ENCODE measurements around the gene ENO1. TPM values are rescaled to one million over a fixed set of nuclear protein-coding genes. Genes with fewer than 3 reads are reported as not detected.
"Not testable (repeated sequence)": the region's sequence is repeated elsewhere in the genome, so short reads cannot be mapped to it uniquely, and the experiment has no call there.

ENO1 gene
- polyA plus RNA-seq, 2 donors = 403 to 1,101 TPM

GRCh38 chr1:8841395-8841794, 37.1 kb downstream of the ENO1 start:
- H3K36me3 ChIP-seq (ENCODE audit: control insufficient read depth in 2 of 2, insufficient read depth in 2 of 2, low read length in 1 of 2) = no peaks in the 10 kb centered on the region
- H3K4me3 ChIP-seq (ENCODE audit: low read depth in 1 of 2, low read length in 2 of 2) = no peak overlapping the region
- 89 to 95% methylated on average over 3 of the region's 3 CpGs for WGBS, 2 donors
- H3K9me3 ChIP-seq (ENCODE audit: control insufficient read depth in 2 of 2, insufficient read depth in 1 of 2, low read depth in 1 of 2, low read length in 1 of 2) = no peaks in the 10 kb centered on the region
- H3K4me1 ChIP-seq (ENCODE audit: control insufficient read depth in 2 of 2, insufficient read depth in 2 of 2, low read length in 1 of 2) = no peaks in the 10 kb centered on the region
- no peak overlapping the region for H3K27ac ChIP-seq (ENCODE audit: low read depth in 2 of 2, low read length in 1 of 2)
- no peaks in the 10 kb centered on the region for H3K27me3 ChIP-seq (ENCODE audit: control insufficient read depth in 1 of 2, insufficient read depth in 2 of 2, low read length in 2 of 2)

DNA sequence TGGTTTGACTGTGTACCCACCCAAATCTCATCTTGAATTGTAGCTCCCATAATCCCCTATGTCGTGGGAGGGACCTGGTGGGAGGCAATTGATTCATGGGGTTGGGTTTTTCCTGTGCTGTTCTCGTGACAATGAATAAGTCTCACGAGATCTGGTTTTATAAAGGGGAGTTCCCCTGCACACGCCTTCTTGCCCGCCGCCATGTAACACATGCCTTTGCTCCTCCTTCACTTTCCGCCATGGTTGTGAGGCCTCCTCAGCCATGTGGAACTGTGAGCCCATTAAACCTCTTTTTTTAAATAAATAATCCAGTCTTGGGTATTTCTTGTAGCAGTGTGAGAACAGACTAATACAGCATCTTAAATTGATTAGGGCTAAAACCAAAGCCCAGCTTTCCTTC, 38.5 kb downstream of the ENO1 start:
- no peaks in the 10 kb centered on the region for H3K4me1 ChIP-seq (ENCODE audit: control insufficient read depth in 2 of 2, insufficient read depth in 2 of 2, low read length in 1 of 2)
- no peaks in the 10 kb centered on the region for H3K36me3 ChIP-seq (ENCODE audit: control insufficient read depth in 2 of 2, insufficient read depth in 2 of 2, low read length in 1 of 2)
- no peaks in the 10 kb centered on the region for H3K9me3 ChIP-seq (ENCODE audit: control insufficient read depth in 2 of 2, insufficient read depth in 1 of 2, low read depth in 1 of 2, low read length in 1 of 2)
- 90 to 92% methylated on average over 7 of the region's 7 CpGs for WGBS, 2 donors
- H3K27me3 ChIP-seq (ENCODE audit: control insufficient read depth in 1 of 2, insufficient read depth in 2 of 2, low read length in 2 of 2) = no peaks in the 10 kb centered on the region
- H3K27ac ChIP-seq (ENCODE audit: low read depth in 2 of 2, low read length in 1 of 2) = no peak overlapping the region
- no peak overlapping the region for H3K4me3 ChIP-seq (ENCODE audit: low read depth in 1 of 2, low read length in 2 of 2)

DNA sequence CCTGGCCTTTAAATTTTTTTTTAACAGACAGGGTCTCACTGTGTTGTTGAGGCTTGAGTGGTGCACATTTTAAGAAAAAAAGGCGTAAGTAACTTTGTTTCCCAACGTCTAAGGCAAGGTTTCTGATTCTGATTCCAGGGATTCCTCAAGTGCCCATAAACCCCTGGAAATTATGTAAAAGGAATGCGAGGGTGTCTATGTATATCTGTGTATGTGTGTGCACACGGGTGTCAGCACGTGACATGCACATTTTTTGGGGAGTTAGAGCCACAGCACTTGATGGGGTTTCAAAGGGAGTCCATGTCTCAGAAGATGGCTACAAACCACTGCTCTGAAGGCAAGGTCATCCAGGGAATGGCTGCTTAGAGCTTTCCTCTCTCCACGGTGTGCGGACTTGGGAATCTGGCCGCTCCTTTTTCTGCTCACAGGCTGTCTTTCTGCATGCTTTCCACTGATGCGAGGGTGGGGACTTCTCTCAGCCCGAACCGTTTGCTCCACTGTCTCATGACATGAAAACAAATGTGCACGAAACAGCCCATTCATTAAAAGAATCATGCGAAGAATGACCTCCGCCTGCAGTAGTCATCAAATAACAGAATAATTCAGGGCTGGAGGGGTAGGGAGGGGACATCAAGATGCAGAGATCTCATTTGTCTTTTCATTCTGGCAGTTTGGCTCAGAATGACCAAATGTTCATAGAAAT, 42.4 kb downstream of the ENO1 start:
- H3K27me3 ChIP-seq (ENCODE audit: control insufficient read depth in 1 of 2, insufficient read depth in 2 of 2, low read length in 2 of 2) = no peaks in the 10 kb centered on the region
- H3K4me3 ChIP-seq (ENCODE audit: low read depth in 1 of 2, low read length in 2 of 2) = no peak overlapping the region
- 52 to 67% methylated on average over 14 of the region's 14 CpGs for WGBS, 2 donors
- H3K4me1 ChIP-seq (ENCODE audit: control insufficient read depth in 2 of 2, insufficient read depth in 2 of 2, low read length in 1 of 2) = no peaks in the 10 kb centered on the region
- no peaks in the 10 kb centered on the region for H3K36me3 ChIP-seq (ENCODE audit: control insufficient read depth in 2 of 2, insufficient read depth in 2 of 2, low read length in 1 of 2)
- no peak overlapping the region for H3K27ac ChIP-seq (ENCODE audit: low read depth in 2 of 2, low read length in 1 of 2)
- no peaks in the 10 kb centered on the region for H3K9me3 ChIP-seq (ENCODE audit: control insufficient read depth in 2 of 2, insufficient read depth in 1 of 2, low read depth in 1 of 2, low read length in 1 of 2)

DNA sequence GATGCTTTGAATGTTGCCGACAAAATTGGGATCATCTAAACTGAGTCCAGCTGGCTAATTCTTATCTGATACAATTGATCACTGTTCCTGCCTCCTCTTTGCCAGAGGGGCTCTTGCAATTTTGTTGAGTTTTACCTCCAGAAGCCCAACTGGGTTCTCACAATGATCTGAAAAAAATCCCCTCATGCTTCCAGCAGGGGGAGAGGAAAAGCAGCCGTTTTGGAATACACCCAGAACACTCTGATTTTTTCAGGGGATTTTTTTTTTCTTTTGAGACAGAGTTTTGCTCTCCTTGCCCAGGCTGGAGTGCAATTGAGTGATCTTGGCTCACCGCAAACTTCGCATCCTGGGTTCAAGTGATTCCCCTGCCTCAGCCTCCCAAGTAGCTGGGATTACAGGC, 47.1 kb downstream of the ENO1 start:
- Histone ChIP-seq H3K27me3 (ENCODE audit: control insufficient read depth in 1 of 2, insufficient read depth in 2 of 2, low read length in 2 of 2) (no peaks in the 10 kb centered on the region), H3K4me1 (ENCODE audit: control insufficient read depth in 2 of 2, insufficient read depth in 2 of 2, low read length in 1 of 2) (peaks cover 2% of the 10 kb centered on the region in 2 donors), H3K27ac (ENCODE audit: low read depth in 2 of 2, low read length in 1 of 2) (no peak overlapping the region), H3K4me3 (ENCODE audit: low read depth in 1 of 2, low read length in 2 of 2) (no peak overlapping the region), H3K9me3 (ENCODE audit: control insufficient read depth in 2 of 2, insufficient read depth in 1 of 2, low read depth in 1 of 2, low read length in 1 of 2) (no peaks in the 10 kb centered on the region), H3K36me3 (ENCODE audit: control insufficient read depth in 2 of 2, insufficient read depth in 2 of 2, low read length in 1 of 2) (no peaks in the 10 kb centered on the region)
- WGBS, 2 donors = 70 to 72% methylated on average over 4 of the region's 4 CpGs

DNA sequence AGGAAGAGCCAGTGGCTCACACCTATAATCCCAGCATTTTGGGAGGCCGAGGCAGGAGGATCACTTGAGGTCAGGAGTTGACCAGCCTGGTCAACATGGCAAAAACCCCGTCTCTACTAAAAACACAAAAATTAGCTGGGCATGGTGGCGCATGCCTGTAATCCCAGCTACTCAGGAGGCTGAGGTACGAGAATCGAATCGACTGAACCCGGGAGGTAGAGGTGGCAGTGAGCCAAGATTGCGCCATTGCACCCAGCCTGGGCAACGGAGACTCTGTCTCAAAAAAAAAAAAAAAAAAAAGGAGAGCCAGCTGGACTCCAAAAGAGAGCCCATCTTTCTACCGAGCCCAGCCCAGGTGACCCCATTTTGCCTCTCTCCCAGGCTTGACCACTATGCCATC, 47.8 kb downstream of the ENO1 start:
- 84 to 86% methylated on average over 10 of the region's 10 CpGs for WGBS, 2 donors

GRCh38 chr1:8825985-8826481, 52.5 kb downstream of the ENO1 start:
- WGBS, 2 donors = 78 to 90% methylated on average over 10 of the region's 10 CpGs
- Histone ChIP-seq H3K36me3 (ENCODE audit: control insufficient read depth in 2 of 2, insufficient read depth in 2 of 2, low read length in 1 of 2) (no peaks in the 10 kb centered on the region), H3K27ac (ENCODE audit: low read depth in 2 of 2, low read length in 1 of 2) (no peak overlapping the region)

More for the DNA sequence above, 47.8 kb downstream of the ENO1 start:
- H3K27me3 ChIP-seq (ENCODE audit: control insufficient read depth in 1 of 2, insufficient read depth in 2 of 2, low read length in 2 of 2); H3K9me3 ChIP-seq (ENCODE audit: control insufficient read depth in 2 of 2, insufficient read depth in 1 of 2, low read depth in 1 of 2, low read length in 1 of 2); H3K27ac ChIP-seq (ENCODE audit: low read depth in 2 of 2, low read length in 1 of 2); H3K4me1 ChIP-seq (ENCODE audit: control insufficient read depth in 2 of 2, insufficient read depth in 2 of 2, low read length in 1 of 2); H3K4me3 ChIP-seq (ENCODE audit: low read depth in 1 of 2, low read length in 2 of 2); H3K36me3 ChIP-seq (ENCODE audit: control insufficient read depth in 2 of 2, insufficient read depth in 2 of 2, low read length in 1 of 2): not testable (repeated sequence)

DNA sequence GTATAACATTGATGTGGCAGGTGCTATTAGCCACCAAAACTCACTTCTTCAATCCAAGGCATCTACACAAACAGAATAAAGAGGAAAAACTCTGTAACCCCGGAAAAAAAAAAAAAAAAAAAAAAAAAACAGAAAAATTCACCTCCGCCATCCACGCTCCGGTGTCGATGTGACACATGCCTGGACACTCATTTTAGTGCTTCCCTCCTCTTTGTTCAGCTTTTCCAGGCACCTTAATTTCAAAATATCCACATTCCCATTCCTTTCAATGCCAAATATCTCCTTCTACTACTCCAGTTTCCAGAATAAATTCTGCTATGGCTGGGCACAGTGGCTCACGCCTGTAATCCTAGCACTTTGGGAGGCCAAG, 55.2 kb downstream of the ENO1 start:
- 66 to 86% methylated on average over 6 of the region's 6 CpGs for WGBS, 2 donors
- no peak overlapping the region for H3K27ac ChIP-seq (ENCODE audit: low read depth in 2 of 2, low read length in 1 of 2)
- peaks cover 0 to 2% of the 10 kb centered on the region in 2 donors for H3K4me1 ChIP-seq (ENCODE audit: control insufficient read depth in 2 of 2, insufficient read depth in 2 of 2, low read length in 1 of 2)
- no peaks in the 10 kb centered on the region for H3K27me3 ChIP-seq (ENCODE audit: control insufficient read depth in 1 of 2, insufficient read depth in 2 of 2, low read length in 2 of 2)
- no peaks in the 10 kb centered on the region for H3K36me3 ChIP-seq (ENCODE audit: control insufficient read depth in 2 of 2, insufficient read depth in 2 of 2, low read length in 1 of 2)
- H3K4me3 ChIP-seq (ENCODE audit: low read depth in 1 of 2, low read length in 2 of 2) = no peak overlapping the region
- H3K9me3 ChIP-seq (ENCODE audit: control insufficient read depth in 2 of 2, insufficient read depth in 1 of 2, low read depth in 1 of 2, low read length in 1 of 2) = no peaks in the 10 kb centered on the region

More at GRCh38 chr1:8825985-8826481, 52.5 kb downstream of the ENO1 start:
- H3K9me3 ChIP-seq (ENCODE audit: control insufficient read depth in 2 of 2, insufficient read depth in 1 of 2, low read depth in 1 of 2, low read length in 1 of 2) = no peaks in the 10 kb centered on the region
- no peaks in the 10 kb centered on the region for H3K27me3 ChIP-seq (ENCODE audit: control insufficient read depth in 1 of 2, insufficient read depth in 2 of 2, low read length in 2 of 2)
- no peak overlapping the region for H3K4me3 ChIP-seq (ENCODE audit: low read depth in 1 of 2, low read length in 2 of 2)
- peaks cover 2 to 5% of the 10 kb centered on the region in 2 donors for H3K4me1 ChIP-seq (ENCODE audit: control insufficient read depth in 2 of 2, insufficient read depth in 2 of 2, low read length in 1 of 2)

- Histone ChIP-seq H3K36me3 (ENCODE audit: control insufficient read depth in 2 of 2, insufficient read depth in 2 of 2, low read length in 1 of 2) (no peaks in the 10 kb centered on the region), H3K9me3 (ENCODE audit: control insufficient read depth in 2 of 2, insufficient read depth in 1 of 2, low read depth in 1 of 2, low read length in 1 of 2) (no peaks in the 10 kb centered on the region), H3K4me1 (ENCODE audit: control insufficient read depth in 2 of 2, insufficient read depth in 2 of 2, low read length in 1 of 2) (peaks cover 0 to 2% of the 10 kb centered on the region in 2 donors), H3K4me3 (ENCODE audit: low read depth in 1 of 2, low read length in 2 of 2) (no peak overlapping the region), H3K27ac (ENCODE audit: low read depth in 2 of 2, low read length in 1 of 2) (no peak overlapping the region), H3K27me3 (ENCODE audit: control insufficient read depth in 1 of 2, insufficient read depth in 2 of 2, low read length in 2 of 2) (no peaks in the 10 kb centered on the region)
- WGBS, 2 donors = 61 to 64% methylated on average over 10 of the region's 10 CpGs
These were observed 55.9 kb downstream of the ENO1 start for GRCh38 chr1:8822373-8823294.

DNA sequence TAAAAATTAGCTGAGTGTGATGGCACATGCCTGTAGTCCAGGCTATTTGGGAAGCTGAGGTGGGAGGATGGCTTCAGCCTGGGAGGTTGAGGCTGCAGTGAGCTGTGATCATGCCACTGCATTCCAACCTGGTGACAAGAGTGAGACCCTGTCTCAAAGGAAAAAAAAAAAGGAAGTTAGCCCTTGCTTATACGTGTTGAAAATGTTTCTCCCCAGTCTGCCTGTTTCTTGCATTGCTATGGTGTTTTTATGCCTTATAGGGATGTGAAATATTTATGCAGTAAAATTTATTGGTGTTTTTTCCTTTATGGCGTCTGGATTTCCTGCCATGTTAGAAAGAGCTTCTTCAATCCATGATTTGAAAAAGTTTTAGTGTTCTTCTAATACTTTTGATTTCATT, 57.4 kb downstream of the ENO1 start:
- 59 to 62% methylated on average over 2 of the region's 2 CpGs for WGBS, 2 donors
- Histone ChIP-seq H3K4me1 (ENCODE audit: control insufficient read depth in 2 of 2, insufficient read depth in 2 of 2, low read length in 1 of 2) (peaks cover 0 to 2% of the 10 kb centered on the region in 2 donors), H3K4me3 (ENCODE audit: low read depth in 1 of 2, low read length in 2 of 2) (no peak overlapping the region), H3K27ac (ENCODE audit: low read depth in 2 of 2, low read length in 1 of 2) (no peak overlapping the region), H3K36me3 (ENCODE audit: control insufficient read depth in 2 of 2, insufficient read depth in 2 of 2, low read length in 1 of 2) (no peaks in the 10 kb centered on the region), H3K9me3 (ENCODE audit: control insufficient read depth in 2 of 2, insufficient read depth in 1 of 2, low read depth in 1 of 2, low read length in 1 of 2) (no peaks in the 10 kb centered on the region), H3K27me3 (ENCODE audit: control insufficient read depth in 1 of 2, insufficient read depth in 2 of 2, low read length in 2 of 2) (no peaks in the 10 kb centered on the region)
